Endometrium (tissue), 2 donors: ENCODE data around the gene BLID.

ENCODE experiments used
- FAIRE-seq: peaks from 2 replicates; lab custom pipeline; 2012; peaks lifted over from hg19 to GRCh38; lab: Jason Lieb, UNC
- donor health status: control.
- donor health status: control.

BLID gene

GRCh38 chr11:122104341-122104740 is 11.7 kb downstream of the BLID start:
- FAIRE-seq: no peak

DNA sequence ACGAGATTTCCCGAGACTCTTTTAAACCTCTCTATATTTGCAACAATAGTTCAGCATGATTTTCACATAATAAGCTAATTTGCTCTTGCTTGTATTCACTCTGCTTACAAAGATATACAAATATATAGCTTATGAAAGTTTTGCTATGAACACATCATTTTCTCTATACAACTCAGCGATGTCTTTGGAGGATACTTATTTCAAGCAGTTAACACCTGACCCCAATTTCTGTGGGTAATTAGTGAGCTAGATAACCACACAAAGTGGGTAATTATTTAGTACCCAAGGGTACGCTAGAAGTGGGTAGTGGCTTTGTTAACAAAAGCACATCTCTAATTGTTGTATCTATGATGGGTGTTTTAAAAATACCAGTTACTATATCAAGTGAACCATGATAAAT is 12.3 kb downstream of the BLID start:
- FAIRE-seq: no peak

- no peak for FAIRE-seq
Observed at GRCh38 chr11:122103321-122103720, 12.7 kb downstream of the BLID start.

- FAIRE-seq: no peak
Observed at GRCh38 chr11:122102426-122102825, 13.6 kb downstream of the BLID start.

DNA sequence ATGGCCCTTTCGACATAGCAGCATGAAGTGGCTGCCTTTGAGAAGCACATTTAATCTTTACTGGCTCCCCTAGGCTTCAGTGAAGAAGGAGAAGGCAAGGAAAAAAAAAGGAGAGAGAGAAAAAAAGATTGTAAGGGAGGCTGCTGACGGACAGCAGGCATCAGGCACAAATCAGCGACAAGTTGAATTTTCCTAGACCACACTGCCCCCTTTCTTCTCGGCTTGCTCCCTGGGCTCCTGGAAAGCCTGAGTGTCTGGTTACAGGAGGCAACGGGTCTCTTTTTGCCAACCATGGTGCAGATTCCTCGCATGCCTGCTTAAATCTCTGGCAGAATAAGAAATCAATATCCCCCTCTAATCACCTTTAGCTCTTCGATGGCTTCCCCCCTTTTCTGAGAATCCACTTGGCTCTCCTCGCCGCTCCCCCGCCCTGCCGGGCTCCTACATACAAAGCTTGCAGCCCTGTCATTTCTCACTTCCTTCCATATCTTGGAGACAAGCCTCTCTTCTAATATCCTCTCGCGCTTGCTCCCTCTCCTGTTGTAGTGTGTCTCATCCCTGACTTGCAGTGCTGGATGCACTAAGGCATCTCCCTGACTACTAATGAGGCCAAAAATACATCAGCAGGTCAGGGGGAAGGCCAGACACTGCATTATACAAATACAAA is 14.3 kb downstream of the BLID start:
- FAIRE-seq: peak; percentile 87

GRCh38 chr11:122100756-122101080 is 15.3 kb downstream of the BLID start:
- FAIRE-seq: no peak

- no peak for FAIRE-seq
Observed at GRCh38 chr11:122100037-122100755, 15.8 kb downstream of the BLID start.

DNA sequence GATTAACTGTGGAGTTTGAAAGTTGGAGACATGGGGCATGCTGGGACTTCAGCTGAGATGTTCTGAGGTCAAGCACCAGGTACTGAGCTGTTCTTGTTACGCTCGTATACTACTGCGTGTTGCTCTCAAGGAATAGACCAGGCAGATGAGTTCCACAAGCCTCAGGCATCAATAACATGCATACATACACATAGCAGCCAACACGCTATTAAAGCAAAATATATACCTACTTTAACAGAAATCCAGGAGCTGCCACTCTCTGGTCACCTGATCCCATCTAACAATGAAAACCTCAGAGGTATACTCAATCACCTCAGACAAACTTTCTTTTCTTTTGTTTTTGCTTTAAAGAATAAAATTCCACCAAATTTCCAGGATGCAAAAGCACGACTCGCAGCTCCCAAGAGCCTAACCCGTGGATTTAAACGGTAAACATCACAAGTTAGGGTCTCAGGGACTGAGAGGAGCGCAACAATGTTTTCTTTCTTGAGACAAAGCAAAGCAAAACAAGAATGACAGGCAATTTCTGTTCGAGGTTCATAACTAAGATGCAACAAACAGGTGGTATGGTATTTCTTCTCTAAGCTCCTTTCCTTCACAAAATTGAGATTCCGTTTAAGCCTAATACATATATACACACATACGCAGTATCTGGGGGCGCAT is 16.5 kb downstream of the BLID start:
- no peak for FAIRE-seq

DNA sequence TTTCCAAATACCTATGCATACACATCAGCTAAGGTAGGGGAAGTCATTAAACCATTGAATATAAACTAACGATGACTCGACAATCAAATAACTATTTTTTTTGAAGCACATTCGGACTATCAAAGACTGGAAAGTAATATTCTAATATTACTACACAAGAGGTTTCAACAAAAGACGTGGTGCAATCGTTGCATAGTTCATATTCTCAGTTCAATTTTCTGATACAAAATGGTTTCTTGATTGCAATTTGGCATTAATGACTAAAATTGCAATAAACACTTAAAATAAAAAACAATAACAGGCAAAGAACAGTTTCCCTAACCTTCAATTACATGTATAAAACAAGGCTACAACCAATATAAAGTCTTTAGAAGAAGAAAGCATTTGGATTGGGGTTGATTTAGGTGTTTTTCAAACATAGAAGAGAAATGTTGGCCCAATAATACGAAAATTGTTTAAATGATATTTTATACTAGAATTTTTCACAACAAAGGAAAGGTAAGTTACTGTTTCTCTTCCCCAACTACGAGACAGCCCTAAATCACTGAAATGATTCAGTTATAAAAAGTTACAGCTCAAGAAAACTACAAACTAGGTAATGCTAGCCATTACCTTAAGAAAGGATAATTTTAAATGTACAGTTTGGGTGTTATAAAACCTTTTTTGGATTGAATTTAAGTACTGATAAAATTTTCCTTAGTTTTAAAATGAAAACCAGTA is 17.6 kb downstream of the BLID start:
- FAIRE-seq: peak; percentile 15

DNA sequence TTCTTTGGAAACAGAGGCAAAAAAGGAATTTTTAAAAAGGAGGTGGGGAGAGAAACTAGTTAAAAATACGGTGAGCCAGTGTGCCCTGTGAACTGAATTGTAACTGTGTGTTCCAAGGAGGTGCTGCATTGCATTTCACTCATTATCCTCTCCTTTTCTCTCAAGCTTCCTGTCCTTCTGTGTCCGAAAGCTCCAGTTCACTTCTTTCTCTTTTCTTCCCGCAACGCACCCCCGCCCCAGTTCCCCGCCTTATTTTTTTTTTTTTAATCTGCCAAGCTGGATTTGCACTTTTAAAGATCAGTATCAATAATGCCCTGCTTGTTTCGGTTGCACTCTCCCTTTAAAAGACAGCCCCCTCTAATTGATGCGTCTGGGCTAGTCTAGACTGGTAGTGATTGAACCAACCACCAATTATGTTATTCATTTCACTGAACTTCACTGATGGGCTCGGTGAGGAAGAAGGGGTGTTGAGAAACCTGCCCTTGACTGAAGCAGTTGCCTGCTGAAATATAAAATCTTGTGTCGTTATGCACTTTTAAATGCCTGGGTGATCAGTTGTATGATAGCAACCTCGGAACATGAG is 18.5 kb downstream of the BLID start:
- no peak for FAIRE-seq

GRCh38 chr11:122096272-122097112 is 19.5 kb downstream of the BLID start:
- no peak for FAIRE-seq

DNA sequence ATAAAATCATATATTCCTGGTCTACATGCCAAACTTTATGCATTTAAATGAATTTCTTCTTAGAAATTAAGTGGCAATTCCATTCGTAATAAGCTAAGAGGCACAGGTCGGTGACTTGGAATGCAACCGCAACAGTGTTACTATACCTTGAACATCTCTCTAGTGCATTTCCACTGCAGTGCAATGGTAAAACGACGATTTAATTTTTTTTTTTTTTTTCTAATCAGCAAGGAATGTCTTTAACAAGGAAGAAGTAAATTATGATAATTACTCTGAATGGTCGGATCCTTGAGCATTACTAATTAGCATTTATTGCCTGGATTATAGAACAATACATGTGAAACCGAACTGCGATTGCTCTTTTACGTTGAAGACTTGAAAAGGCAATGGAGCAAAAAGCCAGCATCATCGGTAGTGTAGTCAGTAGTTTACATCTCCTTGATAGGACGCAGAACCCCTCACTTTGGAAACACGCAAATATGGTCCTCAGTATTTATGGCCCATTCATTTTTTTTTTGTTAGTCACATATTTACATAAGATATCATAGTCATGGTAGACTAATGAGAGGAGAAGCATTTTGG is 20.2 kb downstream of the BLID start:
- FAIRE-seq: no peak

GRCh38 chr11:122094836-122095235 is 21.2 kb downstream of the BLID start:
- FAIRE-seq: no peak

DNA sequence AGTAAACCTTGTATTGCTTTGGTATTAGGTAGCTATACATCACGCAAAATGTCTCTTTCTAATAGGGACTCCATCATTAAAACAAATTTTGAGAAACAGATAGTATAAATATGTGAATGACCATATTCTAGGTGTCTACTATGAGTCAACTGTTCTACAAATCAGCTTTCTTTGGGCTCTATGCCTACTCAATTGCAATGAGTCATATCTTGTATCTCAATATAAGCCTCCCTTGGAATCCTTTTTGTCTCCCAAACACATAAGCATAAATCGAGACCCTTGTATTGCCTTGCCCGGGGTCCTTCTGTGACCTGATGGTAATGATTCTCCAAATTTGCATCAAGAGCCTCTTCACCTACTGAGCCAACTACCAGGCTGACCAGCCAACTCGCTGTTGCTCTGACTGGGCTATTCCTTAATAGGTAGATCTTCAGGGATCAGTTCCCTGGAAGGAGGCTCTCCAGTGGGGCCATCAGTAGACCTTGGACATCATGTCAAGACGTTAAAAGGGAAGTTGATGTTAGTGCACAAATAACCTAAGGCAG is 22.2 kb downstream of the BLID start:
- FAIRE-seq: no peak

DNA sequence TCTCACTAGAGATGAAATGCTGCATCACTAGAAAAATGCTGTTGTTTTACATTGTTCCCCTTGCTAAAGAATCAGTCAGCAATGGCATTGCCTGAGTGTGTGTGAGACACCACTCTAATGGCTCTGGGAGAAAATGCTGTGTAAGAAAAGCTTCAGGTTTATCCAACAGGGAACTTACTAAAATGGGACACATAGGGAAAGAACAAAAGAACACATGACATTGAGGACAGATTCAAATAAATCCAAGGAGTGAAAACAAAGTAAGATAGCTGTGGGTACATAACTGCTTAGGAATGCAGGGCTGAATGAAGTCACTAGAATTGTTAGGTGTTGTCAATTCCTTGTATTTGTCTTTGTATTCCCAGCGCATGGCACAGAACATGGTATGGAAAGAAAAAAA is 24.2 kb downstream of the BLID start:
- FAIRE-seq: no peak

GRCh38 chr11:122089111-122089510 is 26.9 kb downstream of the BLID start:
- FAIRE-seq: no peak

DNA sequence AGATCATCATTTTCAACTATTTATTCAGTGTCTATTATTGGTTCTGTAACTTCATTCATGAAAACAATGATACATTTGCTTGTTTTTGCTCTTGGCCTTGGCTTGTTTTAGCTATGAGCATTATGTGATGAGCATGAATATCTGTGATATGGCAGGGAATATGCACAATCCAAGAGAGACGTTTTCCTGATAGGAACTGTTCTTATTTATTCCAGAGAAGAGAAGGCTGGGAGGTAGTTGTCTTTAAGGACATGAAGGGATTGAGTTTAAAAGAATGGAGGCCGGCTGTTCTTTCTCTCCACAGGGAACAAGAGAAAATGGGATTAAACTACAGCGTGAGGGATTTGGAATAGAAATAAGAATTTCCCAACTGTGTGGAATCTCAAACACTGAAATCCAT is 30.3 kb downstream of the BLID start:
- FAIRE-seq: no peak

GRCh38 chr11:122085264-122085663 is 30.8 kb downstream of the BLID start:
- FAIRE-seq: peak; percentile 72

GRCh38 chr11:122082205-122082604 is 33.8 kb downstream of the BLID start:
- no peak for FAIRE-seq

GRCh38 chr11:122081073-122081472 is 34.9 kb downstream of the BLID start:
- no peak for FAIRE-seq

GRCh38 chr11:122077459-122077858 is 38.6 kb downstream of the BLID start:
- FAIRE-seq: no peak
